Measurements from ENCODE around the gene TSPAN9. TPM values are rescaled to one million over a fixed set of nuclear protein-coding genes. Genes with fewer than 3 reads are reported as not detected.

Gene TSPAN9
- total RNA-seq: 81.6 TPM
- polyA plus RNA-seq (ENCODE audit: insufficient read depth, low read depth, low replicate concordance): 62.4 TPM
- long read RNA-seq, donor 1, full-length matches to known transcripts: 14 of 6,365 reads
- long read RNA-seq, donor 1, partial matches to known transcripts: 6,351 of 6,365 reads
- long read RNA-seq, donor 1, other reads (novel, unspliced or antisense): 0 of 6,365 reads
- long read RNA-seq, donor 2, full-length matches to known transcripts: 13 of 5,227 reads
- long read RNA-seq, donor 2, partial matches to known transcripts: 5,214 of 5,227 reads
- long read RNA-seq, donor 2, other reads (novel, unspliced or antisense): 0 of 5,227 reads
- long read RNA-seq, donor 3, full-length matches to known transcripts: 15 of 8,897 reads
- long read RNA-seq, donor 3, partial matches to known transcripts: 8,882 of 8,897 reads
- long read RNA-seq, donor 3, other reads (novel, unspliced or antisense): 0 of 8,897 reads
- long read RNA-seq, donor 4, full-length matches to known transcripts: 14 of 14 reads
- long read RNA-seq, donor 4, partial matches to known transcripts: 0 of 14 reads
- long read RNA-seq, donor 4, other reads (novel, unspliced or antisense): 0 of 14 reads
- long read RNA-seq, donor 5: 0 reads
- long read RNA-seq, donor 6, full-length matches to known transcripts: 9 of 19 reads
- long read RNA-seq, donor 6, partial matches to known transcripts: 10 of 19 reads
- long read RNA-seq, donor 6, other reads (novel, unspliced or antisense): 0 of 19 reads
- long read RNA-seq, donor 7, full-length matches to known transcripts: 16 of 59 reads
- long read RNA-seq, donor 7, partial matches to known transcripts: 31 of 59 reads
- long read RNA-seq, donor 7, other reads (novel, unspliced or antisense): 12 of 59 reads
- long read RNA-seq, donor 8, full-length matches to known transcripts: 8 of 6,271 reads
- long read RNA-seq, donor 8, partial matches to known transcripts: 6,263 of 6,271 reads
- long read RNA-seq, donor 8, other reads (novel, unspliced or antisense): 0 of 6,271 reads
- long read RNA-seq, donor 9, full-length matches to known transcripts: 11 of 7,513 reads
- long read RNA-seq, donor 9, partial matches to known transcripts: 7,502 of 7,513 reads
- long read RNA-seq, donor 9, other reads (novel, unspliced or antisense): 0 of 7,513 reads
- long read RNA-seq, donor 10, full-length matches to known transcripts: 13 of 13 reads
- long read RNA-seq, donor 10, partial matches to known transcripts: 0 of 13 reads
- long read RNA-seq, donor 10, other reads (novel, unspliced or antisense): 0 of 13 reads

GRCh38 chr12:3076730-3077571 lies at the start of gene TSPAN9:
Gene TSPAN9 (plus strand): TSS chr12:3077379. CDS start chr12:3201194, 123,815 bp downstream.
- peaks cover 0 to 33% (median 23%) of the 10 kb centered on the region in 3 donors for H3K4me1 ChIP-seq (ENCODE audit: control insufficient read depth in 2 of 3, insufficient read depth in 2 of 3, low read depth in 1 of 3, low read length in 3 of 3)
- no peaks in the 10 kb centered on the region for H3K9me3 ChIP-seq (ENCODE audit: control insufficient read depth in 2 of 3, insufficient read depth in 1 of 3, low read length in 3 of 3)
- FAIRE-seq: no peak
- no peaks in the 10 kb centered on the region for H3K27me3 ChIP-seq (ENCODE audit: control insufficient read depth, insufficient read depth, low read length)
- intact Hi-C loops (cut with DNase I): loop anchor here (10.0 kb wide), 1 partner anchor 198 kb away; no protein-coding TSS in a partner anchor
- peak within 1 kb of the TSS; percentile 95 for H3K27ac ChIP-seq (ENCODE audit: low read depth in 2 of 2, low read length in 2 of 2)
- no peak for TF ChIP-seq CTCF (IDR thresholded peaks at IDR 0.05; ENCODE audit: borderline replicate concordance, extremely low read depth, insufficient read depth)
- peak; percentile 71 to 93 (median 86) for DNase-seq
- no peaks in the 10 kb centered on the region for H3K36me3 ChIP-seq (ENCODE audit: control insufficient read depth in 2 of 3, insufficient read depth in 3 of 3, low read length in 3 of 3)
- peak within 1 kb of the TSS; percentile 42 to 97 (median 81) for H3K9ac ChIP-seq (ENCODE audit: low read length in 3 of 3)
- H3K4me3 ChIP-seq (ENCODE audit: low read length in 3 of 3): peak within 1 kb of the TSS; percentile 56 to 78 (median 77)

- no peaks in the 10 kb centered on the region for H3K27me3 ChIP-seq (ENCODE audit: control insufficient read depth, insufficient read depth, low read length)
- FAIRE-seq (no peak), DNase-seq (no peak)
- no peak overlapping the region for H3K9ac ChIP-seq (ENCODE audit: low read length in 3 of 3)
- intact Hi-C loops (cut with DNase I): no loop called here
- no peaks in the 10 kb centered on the region for H3K9me3 ChIP-seq (ENCODE audit: control insufficient read depth in 2 of 3, insufficient read depth in 1 of 3, low read length in 3 of 3)
- no peak overlapping the region for H3K27ac ChIP-seq (ENCODE audit: low read depth in 2 of 2, low read length in 2 of 2)
- TF ChIP-seq CTCF (IDR thresholded peaks at IDR 0.05; ENCODE audit: borderline replicate concordance, extremely low read depth, insufficient read depth): no peak
- no peak overlapping the region for H3K4me3 ChIP-seq (ENCODE audit: low read length in 3 of 3)
- peaks cover 0 to 3% (median 0%) of the 10 kb centered on the region in 3 donors for H3K4me1 ChIP-seq (ENCODE audit: control insufficient read depth in 2 of 3, insufficient read depth in 2 of 3, low read depth in 1 of 3, low read length in 3 of 3)
- H3K36me3 ChIP-seq (ENCODE audit: control insufficient read depth in 2 of 3, insufficient read depth in 3 of 3, low read length in 3 of 3): no peaks in the 10 kb centered on the region
Measured at GRCh38 chr12:3028108-3028507, 49.1 kb upstream of the TSPAN9 start.
